GM23338 (cell line): Measurements from ENCODE around the gene SNTG2.
A peak's percentile ranks its signal among the peaks of the same experiment; 100 is the strongest.

Experiments used
- CREB1 ChIP-seq: fragments of 250-450 bp; sonication (Bioruptor Pico); IDR thresholded peaks from 2 replicates; pipeline ENCODE4 v1.5.0; 2020; ENCODE audit warnings: low read depth, mild to moderate bottlenecking, moderate library complexity
- CTCF ChIP-seq, 2 experiments: fragments of 200-600 bp in 1 of 2; sonication (generic) in 1 of 2; conservative IDR thresholded peaks; 2 replicates each; pipeline versions ENCODE4 v1.5.1 to v1.6.1; 2016 to 2017; ENCODE audit warnings: antibody characterized with exemption in 2 of 2, low read depth in 2 of 2, mild to moderate bottlenecking in 2 of 2, moderate library complexity in 1 of 2
- EZH2 ChIP-seq: fragments of 200-600 bp; sonication (generic); IDR thresholded peaks from one replicate; pipeline ENCODE4 v1.8.0; 2017; ENCODE audit warnings: antibody characterized with exemption, mild to moderate bottlenecking, low read depth; ENCODE audit not compliant: unreplicated experiment
- EZH2phosphoT487 ChIP-seq: fragments of 200-600 bp; sonication (generic); IDR thresholded peaks from one replicate; pipeline ENCODE4 v1.8.1; 2018; ENCODE audit warnings: antibody characterized with exemption; ENCODE audit not compliant: unreplicated experiment
- JUNB ChIP-seq: IDR thresholded peaks from one replicate; pipeline ENCODE4 v1.6.1; 2016; ENCODE audit warnings: antibody characterized with exemption; ENCODE audit not compliant: unreplicated experiment
- POLR2AphosphoS5 ChIP-seq: IDR thresholded peaks from 2 replicates; pipeline ENCODE4 v1.6.1; 2016; ENCODE audit warnings: antibody characterized with exemption, low read depth
- REST ChIP-seq: IDR thresholded peaks from one replicate; pipeline ENCODE4 v1.6.1; 2018; ENCODE audit warnings: antibody characterized with exemption; ENCODE audit not compliant: unreplicated experiment
- STAT1 ChIP-seq: IDR thresholded peaks from one replicate; pipeline ENCODE4 v1.6.1; 2016; ENCODE audit warnings: antibody characterized with exemption; ENCODE audit not compliant: unreplicated experiment
- ZNF114 ChIP-seq: fragments of 250-450 bp; sonication (Bioruptor Pico); IDR thresholded peaks from 2 replicates; pipeline ENCODE4 v1.5.0; 2020; ENCODE audit warnings: mild to moderate bottlenecking, moderate library complexity
- TF ChIP-seq, protein P1 (sequence below): IDR thresholded peaks from 2 replicates; pipeline ENCODE4 v1.6.1; 2016; ENCODE audit warnings: antibody characterized with exemption

DNA sequence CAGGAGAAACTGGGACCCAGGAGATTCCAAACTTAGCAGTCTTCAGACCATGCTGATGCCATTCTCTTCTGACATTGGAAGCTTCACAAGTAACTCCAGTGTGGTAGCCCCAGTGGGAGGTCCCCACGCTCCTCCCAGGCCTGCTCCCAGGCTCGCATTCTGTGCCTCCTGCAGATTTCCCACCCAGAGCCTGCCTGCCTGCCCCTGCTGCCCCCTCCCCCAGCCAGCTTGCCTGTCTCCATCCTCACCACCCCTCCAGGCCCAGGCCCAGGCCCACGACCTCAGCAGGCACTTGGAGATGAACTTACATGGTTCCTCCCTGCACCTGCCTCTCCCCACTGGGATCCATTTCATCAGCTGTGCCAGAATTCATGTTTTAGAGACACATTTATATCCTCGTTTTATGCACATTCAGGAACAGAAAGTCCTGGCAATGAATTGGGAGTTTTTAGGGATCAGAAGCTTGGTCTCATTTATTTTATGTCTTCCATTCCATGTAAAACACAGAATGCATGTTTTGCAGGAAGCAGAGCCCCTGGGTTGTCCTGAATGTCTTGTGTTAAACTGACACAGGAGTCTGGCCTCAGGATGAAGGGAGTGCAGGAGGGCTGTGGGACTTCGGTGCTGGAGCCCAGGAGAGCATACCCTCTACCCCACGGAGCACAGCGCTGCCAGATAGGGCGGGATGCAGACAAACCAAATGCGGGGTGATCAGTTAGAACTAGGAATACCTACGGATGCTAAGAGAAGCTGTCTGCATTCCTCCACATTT is 150.5 kb downstream of the SNTG2 start:
- peak in 1 of 2 experiments; percentile 24; a peak in 1 of 4 replicates for TF ChIP-seq CTCF (conservative IDR thresholded peaks at IDR 0.05; ENCODE audit: low read depth in 2 of 2)
- no peak for TF ChIP-seq POLR2AphosphoS5
- TF ChIP-seq EZH2phosphoT487, result no peak
- TF ChIP-seq EZH2, result no peak
- no peak for TF ChIP-seq JUNB
- no peak for TF ChIP-seq REST
- no peak for TF ChIP-seq CREB1
- TF ChIP-seq, protein P1, sequence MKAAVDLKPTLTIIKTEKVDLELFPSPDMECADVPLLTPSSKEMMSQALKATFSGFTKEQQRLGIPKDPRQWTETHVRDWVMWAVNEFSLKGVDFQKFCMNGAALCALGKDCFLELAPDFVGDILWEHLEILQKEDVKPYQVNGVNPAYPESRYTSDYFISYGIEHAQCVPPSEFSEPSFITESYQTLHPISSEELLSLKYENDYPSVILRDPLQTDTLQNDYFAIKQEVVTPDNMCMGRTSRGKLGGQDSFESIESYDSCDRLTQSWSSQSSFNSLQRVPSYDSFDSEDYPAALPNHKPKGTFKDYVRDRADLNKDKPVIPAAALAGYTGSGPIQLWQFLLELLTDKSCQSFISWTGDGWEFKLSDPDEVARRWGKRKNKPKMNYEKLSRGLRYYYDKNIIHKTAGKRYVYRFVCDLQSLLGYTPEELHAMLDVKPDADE, result no peak
- no peak for TF ChIP-seq ZNF114
- no peak for TF ChIP-seq STAT1
